Loucy (cell line): ENCODE measurements around the gene CD80.
A peak's percentile ranks its signal among the peaks of the same experiment; 100 is the strongest.

Experiments used
- H2AFZ ChIP-seq: fragments of 200-600 bp; sonication (generic); 2 replicates; pipeline ENCODE4 v1.6.0; 2016; ENCODE audit warnings: antibody characterized with exemption, mild to moderate bottlenecking, low read length, moderate library complexity
- H3F3A ChIP-seq: fragments of 200-600 bp; 2 replicates; pipeline ENCODE4 v1.6.0; 2016; ENCODE audit warnings: antibody characterized with exemption, low read depth, mild to moderate bottlenecking
- H3K27me3 ChIP-seq: fragments of 200-600 bp; sonication (generic); 2 replicates; pipeline ENCODE4 v1.6.1; 2014; ENCODE audit warnings: low read length, mild to moderate bottlenecking; ENCODE audit not compliant: insufficient read depth, poor library complexity, severe bottlenecking
- H3K36me3 ChIP-seq: fragments of 200-600 bp; sonication (generic); 2 replicates; pipeline ENCODE4 v1.6.1; 2016; ENCODE audit warnings: low read length; ENCODE audit not compliant: insufficient read depth
- H3K4me1 ChIP-seq: fragments of 200-600 bp; sonication (generic); 2 replicates; pipeline ENCODE4 v1.5.1; 2014; ENCODE audit warnings: low read length, mild to moderate bottlenecking; ENCODE audit not compliant: insufficient read depth, poor library complexity, severe bottlenecking
- H3K4me2 ChIP-seq: fragments of 200-600 bp; sonication (generic); 2 replicates; pipeline ENCODE4 v1.6.0; 2014; ENCODE audit warnings: antibody characterized with exemption, low read length, low read depth, mild to moderate bottlenecking; ENCODE audit not compliant: poor library complexity, severe bottlenecking
- H3K4me3 ChIP-seq: fragments of 200-600 bp; sonication (generic); 2 replicates; pipeline ENCODE4 v1.5.1; 2014; ENCODE audit warnings: low read length, mild to moderate bottlenecking, mixed read lengths; ENCODE audit not compliant: poor library complexity, severe bottlenecking
- H3K79me2 ChIP-seq: fragments of 200-600 bp; sonication (generic); 2 replicates; pipeline ENCODE4 v1.6.1; 2014; ENCODE audit warnings: low read length; ENCODE audit not compliant: insufficient read depth
- H3K9ac ChIP-seq: fragments of 200-600 bp; sonication (generic); 2 replicates; pipeline ENCODE4 v1.6.0; 2014; ENCODE audit warnings: mild to moderate bottlenecking, low read depth, low read length, moderate library complexity; ENCODE audit not compliant: poor library complexity, severe bottlenecking
- H3K9me2 ChIP-seq: fragments of 200-600 bp; sonication (generic); replicated peaks from 2 replicates; pipeline ENCODE4 v1.6.1; 2016; ENCODE audit warnings: low read depth, low read length, mixed read lengths
- H3K9me3 ChIP-seq: fragments of 200-600 bp; sonication (generic); 2 replicates; pipeline ENCODE4 v1.6.1; 2014; ENCODE audit warnings: mild to moderate bottlenecking, antibody characterized with exemption, low read length, low read depth; ENCODE audit not compliant: insufficient read depth
- H4K20me1 ChIP-seq: fragments of 200-600 bp; sonication (generic); 2 replicates; pipeline ENCODE4 v1.6.0; 2014; ENCODE audit warnings: antibody characterized with exemption, low read length, mild to moderate bottlenecking; ENCODE audit not compliant: insufficient read depth, poor library complexity, severe bottlenecking
- EZH2phosphoT487 ChIP-seq: fragments of 200-600 bp; IDR thresholded peaks from 2 replicates; pipeline ENCODE4 v1.6.1; 2018; ENCODE audit warnings: antibody characterized with exemption, mild to moderate bottlenecking, moderate library complexity, borderline replicate concordance
- TF ChIP-seq, protein P1 (sequence below): fragments of 200-600 bp; sonication (generic); conservative IDR thresholded peaks from 2 replicates; pipeline ENCODE4 v1.5.1; 2014; ENCODE audit warnings: mild to moderate bottlenecking, antibody characterized with exemption, low read length

Gene CD80

DNA sequence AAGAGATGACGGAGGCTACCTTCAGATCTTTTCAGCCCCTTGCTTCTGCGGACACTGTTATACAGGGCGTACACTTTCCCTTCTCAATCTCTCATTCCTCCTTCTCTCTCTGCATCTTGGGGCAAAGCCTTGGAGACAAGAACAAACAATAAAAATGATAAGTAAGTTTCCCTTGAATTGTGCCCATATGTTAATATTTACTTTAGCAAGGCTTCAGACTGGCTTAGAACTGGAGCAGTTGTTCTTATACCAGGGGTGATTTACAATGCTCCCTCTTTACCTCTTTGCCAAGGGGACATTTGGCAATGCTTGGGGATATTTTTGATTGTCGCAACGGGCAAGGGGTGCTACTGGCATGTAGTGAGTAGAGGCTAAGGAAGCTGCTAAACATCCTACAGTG, 31.7 kb downstream of the CD80 start:
- H3K4me1 ChIP-seq: no peaks in the 10 kb centered on the region
- H3K9me3 ChIP-seq: no peaks in the 10 kb centered on the region
- H3K9me2 ChIP-seq: no peaks in the 10 kb centered on the region
- no peak overlapping the region for H3K4me3 ChIP-seq
- peaks cover 5% of the 10 kb centered on the region; the same call in 1 of the 2 replicates for H3K36me3 ChIP-seq
- no peak for TF ChIP-seq EZH2phosphoT487
- TF ChIP-seq, protein P1, sequence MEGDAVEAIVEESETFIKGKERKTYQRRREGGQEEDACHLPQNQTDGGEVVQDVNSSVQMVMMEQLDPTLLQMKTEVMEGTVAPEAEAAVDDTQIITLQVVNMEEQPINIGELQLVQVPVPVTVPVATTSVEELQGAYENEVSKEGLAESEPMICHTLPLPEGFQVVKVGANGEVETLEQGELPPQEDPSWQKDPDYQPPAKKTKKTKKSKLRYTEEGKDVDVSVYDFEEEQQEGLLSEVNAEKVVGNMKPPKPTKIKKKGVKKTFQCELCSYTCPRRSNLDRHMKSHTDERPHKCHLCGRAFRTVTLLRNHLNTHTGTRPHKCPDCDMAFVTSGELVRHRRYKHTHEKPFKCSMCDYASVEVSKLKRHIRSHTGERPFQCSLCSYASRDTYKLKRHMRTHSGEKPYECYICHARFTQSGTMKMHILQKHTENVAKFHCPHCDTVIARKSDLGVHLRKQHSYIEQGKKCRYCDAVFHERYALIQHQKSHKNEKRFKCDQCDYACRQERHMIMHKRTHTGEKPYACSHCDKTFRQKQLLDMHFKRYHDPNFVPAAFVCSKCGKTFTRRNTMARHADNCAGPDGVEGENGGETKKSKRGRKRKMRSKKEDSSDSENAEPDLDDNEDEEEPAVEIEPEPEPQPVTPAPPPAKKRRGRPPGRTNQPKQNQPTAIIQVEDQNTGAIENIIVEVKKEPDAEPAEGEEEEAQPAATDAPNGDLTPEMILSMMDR: no peak
- H3K79me2 ChIP-seq: no peaks in the 10 kb centered on the region
- H3K4me2 ChIP-seq: no peak overlapping the region
- H2AFZ ChIP-seq: no peak overlapping the region
- no peak overlapping the region for H3K9ac ChIP-seq
- no peaks in the 10 kb centered on the region for H4K20me1 ChIP-seq
- H3F3A ChIP-seq: no peaks in the 10 kb centered on the region
- H3K27me3 ChIP-seq: no peaks in the 10 kb centered on the region

DNA sequence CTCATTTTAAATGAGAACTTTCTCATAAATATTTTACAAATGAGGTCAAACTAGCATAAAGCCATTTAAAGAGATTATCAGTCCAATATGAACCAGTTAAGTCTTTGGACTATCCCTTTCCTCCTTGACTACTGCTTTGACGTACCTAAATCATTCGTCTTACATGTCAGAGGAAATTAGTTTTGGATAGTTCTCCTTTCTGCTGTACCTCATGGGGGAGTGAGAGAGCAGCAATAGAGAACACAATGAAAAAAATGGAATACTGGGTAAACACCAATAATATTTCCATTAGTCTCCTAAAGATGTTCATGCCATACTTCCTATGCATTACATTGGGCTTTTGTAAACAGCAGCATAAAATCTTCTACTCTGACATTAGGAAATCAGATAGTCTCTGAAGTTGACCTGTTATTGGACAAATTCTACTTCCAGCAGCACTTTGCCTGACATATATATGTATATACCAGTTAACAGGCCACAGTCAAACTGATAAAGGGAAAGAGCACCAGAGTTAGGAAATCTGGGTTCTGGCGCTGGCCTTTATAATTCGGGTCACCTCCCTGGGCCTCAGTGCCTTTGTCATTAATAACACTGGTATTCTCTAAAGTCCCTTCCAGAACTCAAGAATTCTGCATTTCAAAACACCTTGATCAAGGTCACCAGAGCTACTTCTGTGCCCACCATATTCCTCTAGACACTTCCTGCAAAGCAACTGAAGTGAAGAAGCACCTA, 34.3 kb downstream of the CD80 start:
- no peak overlapping the region for H3K4me2 ChIP-seq
- H3K27me3 ChIP-seq: no peaks in the 10 kb centered on the region
- H3K9me2 ChIP-seq: no peaks in the 10 kb centered on the region
- no peaks in the 10 kb centered on the region for H3K79me2 ChIP-seq
- H3K4me1 ChIP-seq: no peaks in the 10 kb centered on the region
- no peaks in the 10 kb centered on the region for H3K9me3 ChIP-seq
- TF ChIP-seq EZH2phosphoT487: no peak
- TF ChIP-seq, protein P1: peak; percentile 28; the same call in 1 of the 2 replicates
- no peak overlapping the region for H3K9ac ChIP-seq
- H2AFZ ChIP-seq: no peak overlapping the region
- no peaks in the 10 kb centered on the region for H4K20me1 ChIP-seq
- no peaks in the 10 kb centered on the region for H3F3A ChIP-seq
- no peak overlapping the region for H3K4me3 ChIP-seq
- H3K36me3 ChIP-seq: peaks cover 15% of the 10 kb centered on the region; the same call in 1 of the 2 replicates

DNA sequence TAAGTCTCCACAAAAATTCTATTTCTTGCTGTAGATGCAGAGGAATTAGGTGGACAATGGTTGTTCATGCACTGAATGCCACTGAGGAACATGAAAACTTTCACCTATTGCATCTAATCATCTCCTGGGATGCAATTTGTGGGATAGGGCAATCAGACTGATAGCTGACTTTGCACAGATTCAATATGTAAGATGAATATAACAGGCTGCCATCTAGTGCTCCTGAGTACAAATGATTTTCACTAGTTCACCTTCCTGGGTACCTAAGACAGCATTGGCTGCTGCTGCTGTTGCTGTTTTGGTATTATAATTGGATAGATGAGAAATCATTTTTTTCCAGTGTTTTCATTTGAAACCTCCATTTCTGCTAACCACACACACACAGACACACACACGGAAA, 41.4 kb downstream of the CD80 start:
- no peaks in the 10 kb centered on the region for H3F3A ChIP-seq
- no peaks in the 10 kb centered on the region for H3K79me2 ChIP-seq
- H3K9me3 ChIP-seq: no peaks in the 10 kb centered on the region
- H2AFZ ChIP-seq: no peak overlapping the region
- TF ChIP-seq, protein P1: no peak
- no peak for TF ChIP-seq EZH2phosphoT487
- no peak overlapping the region for H3K9ac ChIP-seq
- H3K27me3 ChIP-seq: no peaks in the 10 kb centered on the region
- no peaks in the 10 kb centered on the region for H3K4me1 ChIP-seq
- no peak overlapping the region for H3K4me2 ChIP-seq
- peaks cover 35% of the 10 kb centered on the region; the same call in 1 of the 2 replicates for H3K36me3 ChIP-seq
- no peak overlapping the region for H3K4me3 ChIP-seq
- no peaks in the 10 kb centered on the region for H4K20me1 ChIP-seq
- no peaks in the 10 kb centered on the region for H3K9me2 ChIP-seq
